GM21723 (cell line): ENCODE results near the gene ROR1.
"Not testable (repeated sequence)": the region's sequence is repeated elsewhere in the genome, so short reads cannot be mapped to it uniquely, and the experiment has no call there.

Experiments used
- ATAC-seq: cut with Tn5 transposase; IDR thresholded peaks from one replicate; pipeline ENCODE4 v1.9.1; 2021; ENCODE audit warnings: mild to moderate bottlenecking, moderate library complexity; ENCODE audit not compliant: unreplicated experiment

Gene ROR1

DNA sequence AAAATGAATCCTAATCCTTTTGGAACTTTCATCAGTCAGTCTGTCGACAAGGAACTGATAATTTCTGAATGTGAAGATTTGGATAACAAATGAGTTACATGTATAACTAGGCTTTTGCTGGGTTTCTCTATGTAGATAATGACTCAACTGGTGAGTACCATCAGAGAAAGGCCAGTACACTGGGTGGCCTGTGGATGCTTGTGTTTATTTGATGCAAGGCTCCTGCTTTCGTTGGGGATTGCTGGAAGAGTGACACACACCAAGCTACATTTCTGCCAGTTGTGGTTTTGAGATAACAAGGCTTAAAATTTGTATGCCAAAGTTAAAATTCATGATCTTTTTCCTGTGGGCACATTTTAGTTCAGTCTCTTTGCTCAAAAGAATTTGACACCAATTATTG, 314.0 kb downstream of the ROR1 start:
- no peak for ATAC-seq

GRCh38 chr1:64090436-64090835, 316.6 kb downstream of the ROR1 start:
- no peak for ATAC-seq

DNA sequence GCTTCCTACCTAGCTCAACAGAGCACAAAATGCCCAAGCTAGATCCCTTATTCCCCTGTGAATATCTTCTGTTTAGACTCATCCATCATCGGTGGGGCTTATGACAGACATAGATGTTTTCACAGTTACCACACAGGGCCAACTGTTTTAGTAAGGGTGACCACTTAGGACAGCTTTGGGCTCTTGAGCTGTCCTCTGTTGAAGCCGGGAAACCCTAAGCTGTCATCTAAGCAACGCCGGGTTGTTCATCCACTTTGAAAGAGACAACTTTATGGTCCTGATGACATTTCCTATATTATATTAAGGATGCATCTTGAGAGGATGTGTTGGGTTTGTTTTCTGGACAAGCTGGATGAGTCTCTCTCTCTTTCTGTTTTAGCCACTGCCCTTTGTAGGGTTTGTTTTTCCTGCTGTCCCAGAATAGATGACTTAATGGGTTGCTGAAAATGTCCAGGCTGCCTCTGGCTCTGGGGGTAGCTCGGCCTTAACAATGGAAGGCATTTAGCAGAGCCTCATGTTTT, 319.1 kb downstream of the ROR1 start:
- ATAC-seq: no peak

DNA sequence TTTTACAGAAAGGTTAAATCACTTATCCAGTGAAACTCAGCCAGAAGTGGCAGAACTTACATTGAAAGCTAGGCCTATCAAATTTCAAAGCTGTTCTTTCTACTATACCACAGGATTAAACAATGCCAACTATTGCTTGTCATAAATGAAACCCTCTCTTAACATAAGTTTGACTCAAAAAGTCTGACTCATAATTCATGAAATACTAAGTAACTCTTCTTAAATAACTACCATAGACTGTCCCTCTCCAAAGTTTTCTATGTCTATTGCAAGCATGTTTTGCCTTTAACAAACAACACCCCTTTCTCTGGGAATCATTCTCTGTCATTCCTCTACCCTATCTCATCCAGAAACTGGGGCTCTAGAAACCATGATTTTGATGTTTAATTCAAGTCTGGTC, 320.1 kb downstream of the ROR1 start:
- no peak for ATAC-seq

DNA sequence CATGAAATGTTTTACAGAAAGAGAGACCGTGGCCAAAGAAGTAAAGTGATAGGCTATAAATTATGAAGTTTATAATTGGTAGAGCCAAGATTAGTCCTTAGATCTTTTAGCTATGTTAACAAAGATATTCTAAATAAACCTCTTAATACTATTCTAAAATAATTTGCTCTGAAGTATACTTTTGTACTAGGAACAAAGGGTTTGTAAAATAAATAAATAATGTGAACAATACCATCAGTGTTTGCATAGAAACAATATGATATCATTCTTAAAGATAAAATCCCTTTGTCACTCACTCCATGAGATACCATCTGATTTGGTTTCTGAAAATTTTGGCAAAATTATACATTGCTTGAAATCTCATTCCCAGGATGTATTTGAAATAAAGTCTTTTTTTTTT, 322.0 kb downstream of the ROR1 start:
- ATAC-seq: no peak

DNA sequence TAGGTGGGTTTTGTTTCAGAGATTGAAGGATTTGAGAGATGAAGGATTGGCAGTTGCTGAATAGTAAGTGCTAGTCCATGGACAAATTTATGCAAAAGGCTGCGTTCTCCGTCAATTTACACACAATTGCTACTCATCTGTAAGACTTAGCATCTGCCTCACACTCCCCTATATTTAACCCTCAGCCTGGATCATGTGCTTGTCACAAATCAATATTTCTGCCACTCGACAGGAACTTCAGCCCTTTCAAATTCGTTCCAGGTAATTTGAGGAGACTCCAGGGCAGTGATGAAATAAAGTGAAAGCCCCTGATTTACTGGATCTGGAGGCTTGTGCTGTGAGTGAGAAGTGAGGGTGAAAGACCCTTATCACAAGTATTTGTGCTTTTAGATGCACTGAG, 324.0 kb downstream of the ROR1 start:
- no peak for ATAC-seq

GRCh38 chr1:64098436-64098835, 324.6 kb downstream of the ROR1 start:
- ATAC-seq: no peak

- no peak for ATAC-seq
These were observed 325.2 kb downstream of the ROR1 start for GRCh38 chr1:64098846-64099582.

DNA sequence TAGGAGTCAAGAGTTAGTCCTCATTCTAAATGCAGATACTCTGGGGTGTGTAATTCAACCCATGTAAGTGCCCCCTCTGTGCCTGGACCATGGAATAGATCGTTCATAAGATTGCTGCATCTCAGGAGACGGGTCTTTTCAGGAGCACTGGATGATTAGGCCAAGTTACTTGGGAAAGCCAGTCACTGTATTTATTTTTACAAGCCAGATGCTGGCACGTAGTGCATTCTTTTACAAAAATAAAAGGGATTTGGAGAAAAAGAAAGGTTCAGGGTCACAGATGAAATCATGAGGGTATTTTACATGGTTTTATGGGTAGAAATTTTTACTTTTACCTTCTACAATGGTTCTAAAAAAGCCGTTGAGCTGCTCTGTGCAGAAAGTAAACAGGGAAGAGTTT, 327.0 kb downstream of the ROR1 start:
- no peak for ATAC-seq

DNA sequence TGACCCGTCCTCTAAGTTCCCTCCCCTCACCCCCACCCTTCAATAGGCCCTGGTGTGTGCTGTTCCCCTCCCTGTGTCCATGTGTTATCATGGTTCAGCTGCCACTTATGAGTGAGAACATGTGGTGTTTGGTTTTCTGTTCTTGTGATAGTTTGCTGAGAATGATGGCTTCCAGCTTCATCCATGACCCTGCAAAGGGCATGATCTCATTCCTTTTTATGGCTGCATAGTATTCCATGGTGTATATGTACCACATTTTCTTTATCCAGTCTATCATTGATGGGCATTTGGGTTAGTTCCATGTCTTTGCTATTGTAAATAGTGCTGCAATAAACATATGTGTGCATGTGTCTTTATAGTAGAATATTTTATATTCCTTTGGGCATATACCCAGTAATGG, 330.8 kb downstream of the ROR1 start:
- ATAC-seq: not testable (repeated sequence)

- no peak for ATAC-seq
These were observed 333.3 kb downstream of the ROR1 start for GRCh38 chr1:64107118-64107519.

DNA sequence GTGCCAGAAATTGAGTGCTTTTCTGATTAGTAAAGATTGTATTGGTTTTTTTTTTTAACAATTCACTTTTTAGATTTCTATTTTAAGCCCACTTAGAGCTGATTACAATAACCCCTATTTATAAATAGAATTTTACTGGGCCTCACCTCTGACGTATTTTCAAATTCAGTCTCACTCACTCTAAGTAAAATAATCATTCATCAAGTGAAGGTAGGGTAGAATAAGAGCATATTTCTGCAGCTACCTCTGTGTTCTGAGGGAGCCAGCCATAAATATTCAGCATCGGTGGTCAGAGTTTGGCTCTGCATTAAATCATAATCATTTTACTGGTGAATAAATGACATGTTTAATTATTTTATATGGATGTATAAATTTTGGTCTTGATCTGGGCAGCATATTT, 333.8 kb downstream of the ROR1 start:
- no peak for ATAC-seq

GRCh38 chr1:64110924-64111777, 337.3 kb downstream of the ROR1 start:
- no peak for ATAC-seq

DNA sequence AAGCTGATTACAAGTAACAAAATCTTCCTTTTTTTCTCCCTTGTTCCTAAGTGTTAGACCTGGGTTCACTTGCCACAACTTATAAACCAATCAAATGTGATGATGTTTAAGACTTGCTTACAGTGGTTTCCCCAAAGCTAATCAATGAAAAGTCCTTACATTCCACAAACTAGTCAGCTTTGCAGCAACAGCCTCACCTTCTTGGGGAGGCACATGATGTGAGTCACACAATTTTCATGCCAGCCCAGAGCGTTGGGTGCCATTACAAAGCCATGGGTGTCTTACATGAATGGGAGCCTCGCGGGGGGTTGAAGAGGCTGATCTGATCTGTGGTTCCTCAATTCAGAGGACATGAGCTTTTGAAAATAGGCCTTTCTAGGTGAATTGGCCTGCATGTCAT, 338.0 kb downstream of the ROR1 start:
- no peak for ATAC-seq

DNA sequence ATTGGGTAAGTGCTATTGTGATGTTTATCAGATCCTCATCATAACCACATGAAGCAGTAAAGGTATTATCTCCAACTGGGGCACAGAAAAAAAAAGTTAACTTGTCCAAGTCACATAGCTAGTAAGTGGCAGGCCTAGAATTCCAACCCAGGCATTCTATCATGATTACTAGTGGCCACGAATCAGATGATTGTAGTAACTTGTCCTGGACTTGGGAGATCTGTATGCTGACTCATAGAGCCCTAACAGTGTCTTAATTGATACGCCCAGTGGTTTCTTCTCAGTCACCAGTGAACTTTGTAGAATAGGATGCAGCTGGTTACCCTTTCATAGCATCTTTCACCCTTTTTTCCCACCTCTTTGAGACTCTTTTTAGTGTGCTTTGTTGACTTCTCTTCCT, 338.5 kb downstream of the ROR1 start:
- no peak for ATAC-seq

DNA sequence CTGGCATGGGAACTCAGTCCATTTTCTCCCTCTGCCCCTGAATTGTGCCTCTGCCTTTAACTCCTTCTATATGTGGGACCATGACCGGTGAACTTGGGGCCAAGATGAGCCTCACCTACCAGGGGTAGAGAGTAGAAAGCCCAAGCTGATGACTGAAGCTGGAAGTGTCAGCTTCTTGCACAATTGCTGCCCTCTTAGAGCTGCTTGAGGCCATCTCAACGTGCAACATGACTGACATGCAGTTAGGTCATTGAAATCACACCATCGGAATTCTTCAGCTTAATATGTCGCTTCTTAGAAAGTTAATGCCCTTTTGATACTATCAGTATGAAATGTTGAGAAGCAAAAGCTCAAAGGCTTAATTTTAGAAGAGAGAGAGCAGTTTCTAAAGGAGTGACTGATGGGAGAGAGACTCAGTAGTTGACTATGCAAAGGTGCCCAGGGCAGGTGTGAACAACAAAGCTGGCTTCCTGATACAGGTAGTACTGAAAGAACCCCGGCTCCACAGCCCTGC, 340.3 kb downstream of the ROR1 start:
- ATAC-seq: no peak

- ATAC-seq: no peak
These were observed 342.7 kb downstream of the ROR1 start for GRCh38 chr1:64116537-64116936.

DNA sequence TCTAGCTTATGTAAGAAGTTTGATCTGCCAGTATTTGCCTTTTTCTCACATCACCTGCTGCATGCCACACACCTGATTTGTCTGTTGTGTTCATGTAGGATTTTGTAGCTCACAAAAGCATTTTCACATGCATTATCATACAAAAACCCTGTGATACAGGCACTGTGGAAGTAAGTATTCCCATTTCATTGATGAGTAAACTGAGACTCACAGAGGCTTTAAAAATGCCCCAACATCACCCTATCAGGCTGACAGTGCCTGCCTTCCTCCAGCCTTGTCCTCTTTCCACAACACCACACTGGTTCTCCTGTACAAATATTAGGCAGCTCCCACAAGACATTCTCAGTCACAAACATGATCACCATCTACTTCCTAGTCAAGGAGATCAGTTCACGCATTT, 343.7 kb downstream of the ROR1 start:
- ATAC-seq: no peak

GRCh38 chr1:64121766-64122385, 348.1 kb downstream of the ROR1 start:
- no peak for ATAC-seq

- ATAC-seq: no peak
These were observed 348.8 kb downstream of the ROR1 start for GRCh38 chr1:64122588-64122987.

GRCh38 chr1:64124704-64125440, 351.1 kb downstream of the ROR1 start:
- no peak for ATAC-seq
